Endometrial microvascular endothelial cells (primary cell): ENCODE measurements around the gene ARAP1. TPM values are rescaled to one million over a fixed set of nuclear protein-coding genes. Genes with fewer than 3 reads are reported as not detected.
"Not testable (repeated sequence)": the region's sequence is repeated elsewhere in the genome, so short reads cannot be mapped to it uniquely, and the experiment has no call there.

Source experiments
- in situ Hi-C: cut with HindIII; loops from 2 replicates; pipeline ENCODE4 v1.10.0; 2017; ENCODE audit warnings: low sequenced_read_pairs, low pct_unique_long_range_greater_than_20kb; ENCODE audit errors: inconsistent ontology term
- total RNA-seq: library from RNA; depleted of rRNA; stranded (reverse); fragments of >200 nt; gene quantifications from one replicate; pipeline ENCODE4 v1.2.3, GENCODE V29; 2015; ENCODE audit errors: inconsistent ontology term

ARAP1 gene
- total RNA-seq = 76.5 TPM

- in situ Hi-C loops = loop anchor here (10.0 kb wide), 1 partner anchor 62 kb away; the partner anchor contains the start of gene ATG16L2
Observed at GRCh38 chr11:72752088-72752914, at the start of gene ARAP1. Gene ARAP1 (minus strand): TSS chr11:72752408. CDS start chr11:72727128, 25,280 bp downstream.

GRCh38 chr11:72799441-72799840 lies 47.2 kb upstream of the ARAP1 start:
- in situ Hi-C loops = no loop called here

- in situ Hi-C loops = no loop called here
Observed at GRCh38 chr11:72798361-72798760, 46.2 kb upstream of the ARAP1 start.

GRCh38 chr11:72793425-72794367 lies 41.5 kb upstream of the ARAP1 start, which contains the start of gene STARD10:
Gene STARD10 (minus strand): TSS chr11:72794047. CDS start chr11:72781181, 12,866 bp downstream.
- in situ Hi-C loops = no loop called here

GRCh38 chr11:72793076-72793424 lies 40.8 kb upstream of the ARAP1 start:
- in situ Hi-C loops = no loop called here

- in situ Hi-C loops = no loop called here
Observed at GRCh38 chr11:72792437-72793021, 40.3 kb upstream of the ARAP1 start.

GRCh38 chr11:72791228-72791627 lies 39.0 kb upstream of the ARAP1 start:
- in situ Hi-C loops = not testable (repeated sequence)

GRCh38 chr11:72789493-72790131 lies 37.4 kb upstream of the ARAP1 start:
- in situ Hi-C loops = no loop called here

GRCh38 chr11:72788241-72788640 lies 36.0 kb upstream of the ARAP1 start:
- in situ Hi-C loops = no loop called here

GRCh38 chr11:72787216-72788104 lies 35.3 kb upstream of the ARAP1 start:
- in situ Hi-C loops = no loop called here

GRCh38 chr11:72786305-72787215 lies 34.4 kb upstream of the ARAP1 start:
- in situ Hi-C loops = no loop called here

GRCh38 chr11:72784662-72785061 lies 32.5 kb upstream of the ARAP1 start:
- in situ Hi-C loops = no loop called here

GRCh38 chr11:72783144-72783905 lies 31.1 kb upstream of the ARAP1 start:
- in situ Hi-C loops = no loop called here

GRCh38 chr11:72782081-72782920 lies 30.1 kb upstream of the ARAP1 start:
- in situ Hi-C loops = no loop called here

GRCh38 chr11:72781313-72782080 lies 29.3 kb upstream of the ARAP1 start:
- in situ Hi-C loops = no loop called here
